HFF-Myc (cell line): ENCODE results near the gene RAPGEF6.

Experiments
- DNase-seq: peaks from one replicate; pipeline ENCODE4 v3.0.0-alpha.2; 2011; ENCODE audit warnings: low read depth; ENCODE audit errors: extremely low read depth
- H3K4me3 ChIP-seq: replicated peaks from 2 replicates; pipeline ENCODE4 v1.5.1; 2011; ENCODE audit warnings: low read depth, mild to moderate bottlenecking, control low read depth, low read length
- CTCF ChIP-seq: IDR thresholded peaks from 2 replicates; pipeline ENCODE4 v1.5.1; 2012; ENCODE audit warnings: mild to moderate bottlenecking, low read depth, low read length, control low read depth; ENCODE audit errors: missing control alignments

The RAPGEF6 gene

GRCh38 chr5:131396015-131396414 is 239.0 kb downstream of the RAPGEF6 start:
- no peak overlapping the region for H3K4me3 ChIP-seq
- no peak for DNase-seq
- TF ChIP-seq CTCF, result no peak

- no peak overlapping the region for H3K4me3 ChIP-seq
- no peak for DNase-seq
- TF ChIP-seq CTCF, result no peak
Observed at GRCh38 chr5:131394128-131394527, 240.9 kb downstream of the RAPGEF6 start.

GRCh38 chr5:131393498-131393968 is 241.5 kb downstream of the RAPGEF6 start:
- DNase-seq, result no peak
- no peak overlapping the region for H3K4me3 ChIP-seq
- no peak for TF ChIP-seq CTCF

GRCh38 chr5:131392466-131393095 is 242.4 kb downstream of the RAPGEF6 start:
- no peak for TF ChIP-seq CTCF
- no peak overlapping the region for H3K4me3 ChIP-seq
- no peak for DNase-seq

DNA sequence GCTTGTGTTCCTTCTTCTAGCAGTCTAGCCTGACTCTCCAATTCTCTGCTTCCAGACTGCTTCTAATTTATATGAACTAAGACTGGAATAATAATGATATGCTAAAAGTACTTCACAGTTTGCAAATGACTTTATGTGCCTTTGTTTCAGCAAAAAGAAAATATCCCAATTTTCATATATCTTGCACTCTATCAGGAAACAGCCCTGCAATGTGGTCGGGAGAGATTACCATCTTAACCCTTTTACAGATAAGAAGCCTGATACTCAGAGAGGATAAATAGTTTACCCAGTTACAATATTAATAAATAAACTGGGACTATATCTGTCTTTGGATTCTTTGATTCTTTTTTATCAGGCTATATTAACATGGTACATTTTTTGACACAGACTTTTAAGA is 245.2 kb downstream of the RAPGEF6 start:
- DNase-seq, result no peak
- no peak overlapping the region for H3K4me3 ChIP-seq
- no peak for TF ChIP-seq CTCF

DNA sequence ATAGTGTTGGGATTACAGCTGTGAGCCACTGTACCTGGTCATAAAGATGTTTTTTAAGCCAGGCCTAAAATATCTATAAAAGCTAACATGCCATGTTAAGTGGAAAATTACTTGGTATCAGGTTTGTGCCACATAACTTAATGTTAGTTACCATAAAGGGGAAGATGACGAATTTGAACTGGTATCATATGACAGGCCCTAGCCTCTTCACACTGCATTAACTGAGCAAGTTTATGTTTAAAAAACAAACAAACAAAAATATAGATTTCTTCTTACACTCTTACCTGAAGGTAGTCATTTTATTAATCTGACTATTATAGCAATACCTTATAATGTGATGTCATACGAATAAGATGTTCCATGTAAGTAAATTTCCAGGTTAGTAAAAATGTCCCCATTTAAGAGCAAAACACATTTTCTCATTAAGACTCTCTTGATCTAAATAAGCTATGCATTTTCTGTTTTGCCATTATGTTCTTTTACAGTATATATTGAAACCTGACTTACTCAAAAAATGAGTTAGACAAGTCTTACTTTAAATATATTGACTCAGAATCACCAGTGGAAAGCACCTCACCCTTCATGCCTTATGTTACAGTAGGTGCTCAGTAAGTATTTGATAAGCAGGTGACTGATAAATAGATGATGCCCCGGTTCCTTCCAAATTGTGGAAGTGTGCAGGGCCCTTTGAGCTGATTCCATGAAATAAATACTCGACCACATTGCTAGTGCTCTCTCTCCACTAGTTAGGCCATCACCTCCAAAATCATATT is 245.7 kb downstream of the RAPGEF6 start:
- H3K4me3 ChIP-seq, result no peak overlapping the region
- no peak for TF ChIP-seq CTCF
- DNase-seq, result no peak

DNA sequence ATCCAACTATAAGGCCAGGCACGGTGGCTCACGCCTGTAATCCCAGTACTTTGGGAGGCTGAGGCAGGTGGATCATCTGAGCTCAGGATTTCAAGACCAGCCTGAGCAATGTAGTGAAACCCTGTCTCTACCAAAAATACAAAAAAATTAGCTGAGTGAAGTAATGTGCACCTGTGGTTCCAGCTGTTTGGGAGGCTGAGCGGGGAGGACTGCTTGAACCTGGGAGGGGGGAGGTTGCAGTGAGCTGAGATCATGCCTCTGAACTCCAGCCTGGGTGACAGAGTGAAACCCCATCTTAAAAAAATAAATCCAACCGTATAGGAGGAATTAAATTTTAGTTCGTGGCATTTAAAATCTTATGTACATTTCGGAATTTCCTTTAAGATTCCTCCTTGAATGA is 247.8 kb downstream of the RAPGEF6 start:
- no peak overlapping the region for H3K4me3 ChIP-seq
- DNase-seq, result no peak
- TF ChIP-seq CTCF, result no peak
